PC-9 (cell line): ENCODE data around the gene TROAP. TPM values are rescaled to one million over a fixed set of nuclear protein-coding genes. Genes with fewer than 3 reads are reported as not detected.

Source experiments
- BruUV-seq: library from RNA; stranded (reverse); fragments of 400-500 nt; replicated peaks from 2 replicates; lab custom pipeline; 2021; lab: Mats Ljungman, UMichigan
- CTCF ChIA-PET: fragments of 300-600 bp; sonication (Branson Sonifier 250); formaldehyde crosslinking; loops from one replicate; lab custom pipeline; 2022; ENCODE audit warnings: antibody characterized with exemption; lab: Charles Lee
- POLR2A ChIA-PET: fragments of 300-600 bp; sonication (Branson Sonifier 250); formaldehyde crosslinking; loops from one replicate; lab custom pipeline; 2022; ENCODE audit warnings: antibody characterized with exemption; ENCODE audit not compliant: unreplicated experiment; lab: Charles Lee
- DNase-seq, 2 experiments: peaks; one replicate each; pipeline versions ENCODE4 v3.0.0 to v3.0.0-alpha.2; 2015 to 2022; ENCODE audit warnings: mixed read lengths in 1 of 2
- H2AFZ ChIP-seq: fragments of 200-600 bp; sonication (generic); 2 replicates; pipeline ENCODE4 v1.8.1; 2017; ENCODE audit warnings: antibody characterized with exemption
- H3F3A ChIP-seq: fragments of 200-600 bp; sonication (generic); 2 replicates; pipeline ENCODE4 v1.8.1; 2017; ENCODE audit warnings: antibody characterized with exemption, mild to moderate bottlenecking, low read depth; ENCODE audit not compliant: insufficient read depth
- H3K27ac ChIP-seq: fragments of 200-600 bp; sonication (generic); 2 replicates; pipeline ENCODE4 v1.6.1; 2016; ENCODE audit warnings: mixed run types
- H3K27me3 ChIP-seq: fragments of 200-600 bp; sonication (generic); 2 replicates; pipeline ENCODE4 v1.6.1; 2016; ENCODE audit warnings: low read depth, mixed run types; ENCODE audit not compliant: insufficient read depth
- H3K36me3 ChIP-seq: fragments of 200-600 bp; sonication (generic); 2 replicates; pipeline ENCODE4 v1.6.1; 2016; ENCODE audit warnings: low read depth, mixed run types
- H3K4me1 ChIP-seq: fragments of 200-600 bp; sonication (generic); replicated peaks from 2 replicates; pipeline ENCODE4 v1.6.1; 2016; ENCODE audit warnings: mixed run types; ENCODE audit not compliant: insufficient read depth
- H3K4me2 ChIP-seq: fragments of 200-600 bp; sonication (generic); 2 replicates; pipeline ENCODE4 v1.6.1; 2017; ENCODE audit warnings: mixed run types
- H3K4me3 ChIP-seq: fragments of 200-600 bp; sonication (generic); 2 replicates; pipeline ENCODE4 v1.6.1; 2016; ENCODE audit warnings: mixed run types
- H3K79me2 ChIP-seq: fragments of 200-600 bp; sonication (generic); 2 replicates; pipeline ENCODE4 v1.6.1; 2017; ENCODE audit warnings: low read depth, mixed run types
- H3K9me2 ChIP-seq: fragments of 200-600 bp; sonication (generic); 2 replicates; pipeline ENCODE4 v1.8.1; 2017; ENCODE audit warnings: mild to moderate bottlenecking; ENCODE audit not compliant: insufficient read depth
- H3K9me3 ChIP-seq: fragments of 200-600 bp; sonication (generic); 2 replicates; pipeline ENCODE4 v1.8.1; 2016; ENCODE audit warnings: low read depth; ENCODE audit not compliant: insufficient read depth
- H4K20me1 ChIP-seq: fragments of 200-600 bp; sonication (generic); 2 replicates; pipeline ENCODE4 v1.8.1; 2017; ENCODE audit not compliant: insufficient read depth
- EZH2 ChIP-seq: fragments of 200-600 bp; sonication (generic); IDR thresholded peaks from 2 replicates; pipeline ENCODE4 v1.8.0; 2017; ENCODE audit warnings: antibody characterized with exemption, low read depth
- intact Hi-C: fragments of 100-400 bp; cut with micrococcal nuclease; formaldehyde crosslinking; loops from one replicate; pipeline ENCODE4 v1.10.0; 2022; ENCODE audit not compliant: unreplicated experiment
- total RNA-seq: library from RNA; stranded (reverse); gene quantifications from 2 replicates; pipeline ENCODE4 v1.2.3, GENCODE V29; 2021
- TF ChIP-seq, protein P1 (sequence below): fragments of 200-600 bp; sonication (generic); conservative IDR thresholded peaks from 2 replicates; pipeline ENCODE4 v1.6.1; 2017; ENCODE audit warnings: mixed run types, antibody characterized with exemption, mild to moderate bottlenecking, moderate library complexity

Gene TROAP
- total RNA-seq, 1 experiment from 2014 or later = 79.9 TPM

DNA sequence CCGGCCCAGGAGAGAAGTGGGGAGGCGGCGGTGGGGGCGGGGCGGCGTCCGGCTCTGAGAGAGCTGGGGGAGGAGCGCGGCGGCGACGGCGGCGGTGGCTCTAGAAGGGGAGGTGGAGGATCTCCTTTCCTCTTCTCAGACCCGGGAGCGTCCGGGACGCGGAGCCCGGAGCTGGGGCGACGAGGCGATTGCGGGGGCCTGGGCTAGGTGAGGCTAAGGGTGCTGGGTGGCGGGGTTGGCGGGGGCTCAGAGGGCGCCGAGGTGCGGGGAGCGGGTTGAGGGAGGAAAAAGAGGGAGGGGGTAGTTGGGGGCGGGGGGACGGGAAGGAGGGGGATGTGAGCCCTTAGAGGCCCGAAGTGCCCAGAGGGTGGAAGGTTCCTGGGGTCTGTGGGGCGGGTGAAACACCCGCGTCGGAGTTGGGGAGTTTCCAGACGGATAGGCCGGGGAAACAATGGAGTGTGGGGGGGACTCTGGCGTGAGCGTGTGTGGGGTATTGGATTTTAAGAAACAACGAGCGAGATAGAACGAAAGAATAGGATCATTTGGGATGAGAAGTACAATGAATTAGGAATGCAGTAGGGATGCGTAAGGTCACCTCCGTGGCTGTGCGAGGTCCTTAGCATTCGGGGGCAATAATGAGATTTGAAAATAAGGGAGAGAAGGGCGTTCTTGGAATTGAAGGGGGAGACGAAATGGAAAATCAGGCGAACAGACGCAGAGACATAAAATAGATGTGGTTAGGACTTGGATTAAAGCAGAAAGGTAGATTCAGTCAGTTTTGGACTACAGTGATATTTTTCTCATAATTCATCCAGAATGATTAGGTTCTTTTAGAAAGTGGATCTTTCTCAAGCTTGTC lies 44.6 kb downstream of the TROAP start, which contains the start of gene SPATS2:
Gene SPATS2, plus strand, starts transcription at position 82 of the 859 bp plus-strand sequence. CDS start 93,551 bp downstream, outside the sequence.
- BruUV-seq = no TSS peak
- H3K4me2 ChIP-seq = peak within 1 kb of the TSS; percentile 98
- no peaks in the 10 kb centered on the region for H3K27me3 ChIP-seq
- H3K27ac ChIP-seq = peak within 1 kb of the TSS; percentile 73
- CTCF ChIA-PET = interaction anchor here (0.6 to 1.5 kb wide), 5 partner anchors 20 to 374 kb away, joined by 3 to 10 read pairs (median 4); partner anchors contain the start of gene TMBIM6
- no peak for DNase-seq
- peaks cover 51% of the 10 kb centered on the region for H3K79me2 ChIP-seq
- H3K4me1 ChIP-seq = peaks cover 36% of the 10 kb centered on the region
- H3K9me2 ChIP-seq = no peaks in the 10 kb centered on the region
- H3F3A ChIP-seq = peaks cover 26% of the 10 kb centered on the region
- intact Hi-C loops = loop anchor here (5.0 to 10.0 kb wide), 2 partner anchors 200 to 337 kb away; partner anchors contain the start of genes FMNL3 and MCRS1
- POLR2A ChIA-PET = interaction anchor here (0.6 to 1.1 kb wide), 9 partner anchors 9 to 502 kb away, joined by 3 to 10 read pairs (median 4); partner anchors contain the start of gene TROAP
- peak within 1 kb of the TSS; percentile 94 for H2AFZ ChIP-seq
- 0 out of 2 replicates have a peak, but pooled peaks cover 5% of the 10 kb centered on the region for H3K36me3 ChIP-seq
- H3K4me3 ChIP-seq = peak within 1 kb of the TSS; percentile 93
- no peak for TF ChIP-seq EZH2
- TF ChIP-seq, protein P1, sequence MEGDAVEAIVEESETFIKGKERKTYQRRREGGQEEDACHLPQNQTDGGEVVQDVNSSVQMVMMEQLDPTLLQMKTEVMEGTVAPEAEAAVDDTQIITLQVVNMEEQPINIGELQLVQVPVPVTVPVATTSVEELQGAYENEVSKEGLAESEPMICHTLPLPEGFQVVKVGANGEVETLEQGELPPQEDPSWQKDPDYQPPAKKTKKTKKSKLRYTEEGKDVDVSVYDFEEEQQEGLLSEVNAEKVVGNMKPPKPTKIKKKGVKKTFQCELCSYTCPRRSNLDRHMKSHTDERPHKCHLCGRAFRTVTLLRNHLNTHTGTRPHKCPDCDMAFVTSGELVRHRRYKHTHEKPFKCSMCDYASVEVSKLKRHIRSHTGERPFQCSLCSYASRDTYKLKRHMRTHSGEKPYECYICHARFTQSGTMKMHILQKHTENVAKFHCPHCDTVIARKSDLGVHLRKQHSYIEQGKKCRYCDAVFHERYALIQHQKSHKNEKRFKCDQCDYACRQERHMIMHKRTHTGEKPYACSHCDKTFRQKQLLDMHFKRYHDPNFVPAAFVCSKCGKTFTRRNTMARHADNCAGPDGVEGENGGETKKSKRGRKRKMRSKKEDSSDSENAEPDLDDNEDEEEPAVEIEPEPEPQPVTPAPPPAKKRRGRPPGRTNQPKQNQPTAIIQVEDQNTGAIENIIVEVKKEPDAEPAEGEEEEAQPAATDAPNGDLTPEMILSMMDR = no peak
- H3K9me3 ChIP-seq = no peaks in the 10 kb centered on the region
- H4K20me1 ChIP-seq = peaks cover 7% of the 10 kb centered on the region; the same call in 1 of the 2 replicates

DNA sequence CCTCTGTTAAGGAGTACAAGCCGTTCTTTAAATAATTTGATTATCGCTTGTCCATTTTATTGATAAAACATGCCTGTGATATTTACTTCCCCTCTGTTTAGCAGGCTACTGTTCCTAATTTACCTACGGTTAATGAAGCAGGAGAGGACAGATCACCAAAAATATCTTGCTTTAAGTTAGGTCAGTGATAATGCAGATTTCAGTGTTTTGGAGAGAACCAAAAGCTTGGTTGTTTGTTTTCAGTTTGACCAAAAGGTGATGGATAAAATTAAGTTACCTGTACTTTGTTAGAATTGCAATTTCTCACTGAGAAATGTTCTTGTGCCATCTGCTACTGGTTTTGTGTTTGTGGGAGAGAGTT lies 45.2 kb downstream of the TROAP start:
- POLR2A ChIA-PET = interaction anchor here (0.7 kb wide), 1 partner anchor 31 kb away, joined by 21 read pairs; no protein-coding TSS in a partner anchor
- no TSS peak for BruUV-seq

More for the DNA sequence above, 45.2 kb downstream of the TROAP start:
- no peak for DNase-seq
- Histone ChIP-seq H3K36me3 (0 out of 2 replicates have a peak, but pooled peaks cover 5% of the 10 kb centered on the region), H3K9me3 (no peaks in the 10 kb centered on the region), H3K4me3 (peak overlapping the region; percentile 93), H3K4me1 (peaks cover 36% of the 10 kb centered on the region), H3K27ac (peak overlapping the region; percentile 73), H2AFZ (peak overlapping the region; percentile 94), H3F3A (peaks cover 26% of the 10 kb centered on the region), H3K9me2 (no peaks in the 10 kb centered on the region), H3K4me2 (peak overlapping the region; percentile 98), H3K27me3 (no peaks in the 10 kb centered on the region), H4K20me1 (peaks cover 7% of the 10 kb centered on the region; the same call in 1 of the 2 replicates), H3K79me2 (peaks cover 57% of the 10 kb centered on the region)
- intact Hi-C loops = loop anchor here (5.0 to 10.0 kb wide), 2 partner anchors 199 to 337 kb away; partner anchors contain the start of genes FMNL3 and MCRS1
- TF ChIP-seq, protein P1 = no peak
- no peak for TF ChIP-seq EZH2
- CTCF ChIA-PET = no interaction called here
